NCI-H1417 (cell line): Measurements from ENCODE around the gene PARVB.
"Not testable (repeated sequence)": the region's sequence is repeated elsewhere in the genome, so short reads cannot be mapped to it uniquely, and the experiment has no call there.

Source experiments
- DNase-seq, 3 experiments: peaks; one replicate each; lab custom pipeline; 2025; lab: John Stamatoyannopoulos, UW

Gene PARVB

GRCh38 chr22:44056649-44057048 is 32.5 kb downstream of the PARVB start:
- not testable (repeated sequence) for DNase-seq

- DNase-seq = no peak
Measured at GRCh38 chr22:44057401-44057987, 33.4 kb downstream of the PARVB start.

- DNase-seq = no peak
Measured at GRCh38 chr22:44063462-44064371, 39.6 kb downstream of the PARVB start.

GRCh38 chr22:44067033-44067432 is 42.9 kb downstream of the PARVB start:
- DNase-seq = no peak

GRCh38 chr22:44067901-44068300 is 43.8 kb downstream of the PARVB start:
- no peak for DNase-seq

- DNase-seq = no peak
Measured at GRCh38 chr22:44068422-44069191, 44.5 kb downstream of the PARVB start.

GRCh38 chr22:44070029-44070428 is 45.9 kb downstream of the PARVB start:
- no peak for DNase-seq

GRCh38 chr22:44071781-44072326 is 47.8 kb downstream of the PARVB start:
- DNase-seq = no peak

GRCh38 chr22:44074337-44074984 is 50.4 kb downstream of the PARVB start:
- peak in 1 of 3 experiments; percentile 30 for DNase-seq

GRCh38 chr22:44075022-44075421 is 50.9 kb downstream of the PARVB start:
- DNase-seq = no peak

- DNase-seq = no peak
Measured at GRCh38 chr22:44075670-44076069, 51.6 kb downstream of the PARVB start.

- DNase-seq = no peak
Measured at GRCh38 chr22:44076825-44077224, 52.7 kb downstream of the PARVB start.

- DNase-seq = peak; percentile 58 to 93 (median 74)
Measured at GRCh38 chr22:44080936-44081861, 57.1 kb downstream of the PARVB start.

- no peak for DNase-seq
Measured at GRCh38 chr22:44082801-44083200, 58.7 kb downstream of the PARVB start.

- no peak for DNase-seq
Measured at GRCh38 chr22:44084044-44084772, 60.1 kb downstream of the PARVB start.

GRCh38 chr22:44085743-44086270 is 61.7 kb downstream of the PARVB start:
- DNase-seq = peak; percentile 6 to 90 (median 63)

- DNase-seq = peak in 1 of 3 experiments; percentile 71
Measured at GRCh38 chr22:44086271-44087088, 62.4 kb downstream of the PARVB start.

- no peak for DNase-seq
Measured at GRCh38 chr22:44087089-44087430, 63.0 kb downstream of the PARVB start.
